ENCODE results near the gene GRID2IP. TPM values are rescaled to one million over a fixed set of nuclear protein-coding genes. Genes with fewer than 3 reads are reported as not detected.

GRID2IP gene
- total and polyA plus RNA-seq, 2 of the 8 experiments (the other 6 are each of a cell fraction or from before 2014, with no cell fraction given) = 0.80 to 1.3 TPM

DNA sequence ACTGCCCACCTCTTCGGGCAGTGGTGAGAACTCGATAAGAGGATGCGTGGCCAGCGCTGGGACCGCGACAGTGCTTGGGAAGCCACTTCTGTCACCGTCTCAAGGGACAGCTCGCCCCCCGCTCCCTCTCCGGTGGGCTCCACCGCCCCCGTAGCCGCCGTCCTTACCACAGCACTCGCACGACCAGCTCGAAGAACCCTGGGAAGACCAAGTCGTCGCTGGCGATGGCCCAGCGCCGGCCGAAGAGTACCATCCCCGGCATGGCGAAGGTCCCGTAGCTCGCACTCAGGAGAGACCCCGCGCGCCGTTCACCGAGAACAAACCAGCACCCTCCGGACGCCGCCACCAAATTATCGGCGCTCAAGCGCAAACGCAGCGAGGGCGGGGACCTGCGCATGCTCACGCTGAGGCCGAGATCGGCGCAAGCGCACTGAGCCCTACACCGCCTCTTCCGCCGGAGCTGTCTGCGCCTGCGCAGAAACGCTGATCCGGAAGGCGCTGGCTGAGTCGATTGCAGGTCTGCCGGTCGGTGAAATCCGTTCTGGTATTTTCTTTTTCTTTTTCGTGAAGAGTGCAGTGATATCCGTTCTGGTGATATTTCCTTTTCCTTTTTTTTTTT is 103.6 kb downstream of the GRID2IP start, which contains the start of gene DAGLB (continued):
- TF ChIP-seq RAD21 (IDR thresholded peaks at IDR 0.05 in 1 of 2, conservative IDR thresholded peaks at IDR 0.05 in 1 of 2; ENCODE audit: low read depth in 2 of 2, low read length in 2 of 2) (no peak), POLR2AphosphoS5 (IDR thresholded peaks at IDR 0.05; ENCODE audit: low read depth, low read length) (peak; percentile 85), ATF3 (IDR thresholded peaks at IDR 0.05; ENCODE audit: insufficient read depth, low read depth, low read length) (peak; percentile 65; the same call in 1 of the 2 replicates), TBP (IDR thresholded peaks at IDR 0.05; ENCODE audit: low read depth, low read length) (peak; percentile 74), KDM4A (IDR thresholded peaks at IDR 0.05; ENCODE audit: low read depth, low read length, severe bottlenecking) (peak; percentile 51), PHF8 (conservative IDR thresholded peaks at IDR 0.05; ENCODE audit: low read depth, low read length) (peak; percentile 68), JUN (IDR thresholded peaks at IDR 0.05; ENCODE audit: low read depth, low read length) (peak; percentile 63; the same call in 1 of the 2 replicates), TAF1 (IDR thresholded peaks at IDR 0.05; ENCODE audit: low read depth, low read length) (peak; percentile 79), BACH1 (IDR thresholded peaks at IDR 0.05; ENCODE audit: low read length) (no peak)

Other genes with a start within 250 kb of the GRID2IP start
- gene FAM220A, start 202.5 kb downstream of the GRID2IP start, total RNA-seq (2021; fragmentation: NEBNext Ultra II Directional; extraction: Animal tissue kit (Norgen Biotek cat#: 25700)) = 19.2 and 20.1 TPM in 2 replicates
- 13.0 and 19.7 TPM in 2 replicates for gene FAM220A, start 202.5 kb downstream of the GRID2IP start, polyA plus RNA-seq (2011; rRNA removed)
- gene RAC1, start 176.9 kb downstream of the GRID2IP start, total RNA-seq (2021; fragmentation: NEBNext Ultra II Directional; extraction: Animal tissue kit (Norgen Biotek cat#: 25700)) = 295 and 307 TPM in 2 replicates
- 154 and 229 TPM in 2 replicates for gene RAC1, start 176.9 kb downstream of the GRID2IP start, polyA plus RNA-seq (2011; rRNA removed)
- gene DAGLB, start 103.5 kb downstream of the GRID2IP start, total RNA-seq (2021; fragmentation: NEBNext Ultra II Directional; extraction: Animal tissue kit (Norgen Biotek cat#: 25700)) = 22.1 and 27.0 TPM in 2 replicates
- 39.6 and 43.3 TPM in 2 replicates for gene DAGLB, start 103.5 kb downstream of the GRID2IP start, polyA plus RNA-seq (2011; rRNA removed)
- gene KDELR2, start 67.3 kb downstream of the GRID2IP start, total RNA-seq (2021; fragmentation: NEBNext Ultra II Directional; extraction: Animal tissue kit (Norgen Biotek cat#: 25700)) = 75.3 and 82.9 TPM in 2 replicates
- gene KDELR2, start 67.3 kb downstream of the GRID2IP start, polyA plus RNA-seq (2011; rRNA removed) = 54.1 and 66.8 TPM in 2 replicates
- 50.2 and 50.8 TPM in 2 replicates for gene ZDHHC4, start 26.0 kb upstream of the GRID2IP start, total RNA-seq (2021; fragmentation: NEBNext Ultra II Directional; extraction: Animal tissue kit (Norgen Biotek cat#: 25700))
- gene ZDHHC4, start 26.0 kb upstream of the GRID2IP start, polyA plus RNA-seq (2011; rRNA removed) = 171 and 174 TPM in 2 replicates
- gene INTS15, start 38.6 kb upstream of the GRID2IP start, total RNA-seq (2021; fragmentation: NEBNext Ultra II Directional; extraction: Animal tissue kit (Norgen Biotek cat#: 25700)) = 25.7 and 26.1 TPM in 2 replicates
- 23.0 and 37.3 TPM in 2 replicates for gene INTS15, start 38.6 kb upstream of the GRID2IP start, polyA plus RNA-seq (2011; rRNA removed)
- gene ZNF853, start 64.1 kb upstream of the GRID2IP start, total RNA-seq (2021; fragmentation: NEBNext Ultra II Directional; extraction: Animal tissue kit (Norgen Biotek cat#: 25700)) = 5.5 and 5.7 TPM in 2 replicates
- gene ZNF853, start 64.1 kb upstream of the GRID2IP start, polyA plus RNA-seq (2011; rRNA removed) = 4.3 and 4.4 TPM in 2 replicates
- gene ZNF316, start 85.9 kb upstream of the GRID2IP start, total RNA-seq (2021; fragmentation: NEBNext Ultra II Directional; extraction: Animal tissue kit (Norgen Biotek cat#: 25700)) = 13.7 and 15.5 TPM in 2 replicates
- 3.6 and 6.3 TPM in 2 replicates for gene ZNF316, start 85.9 kb upstream of the GRID2IP start, polyA plus RNA-seq (2011; rRNA removed)
- gene ZNF12, start 155.5 kb upstream of the GRID2IP start, total RNA-seq (2021; fragmentation: NEBNext Ultra II Directional; extraction: Animal tissue kit (Norgen Biotek cat#: 25700)) = 16.2 and 16.8 TPM in 2 replicates
- 5.0 and 6.7 TPM in 2 replicates for gene ZNF12, start 155.5 kb upstream of the GRID2IP start, polyA plus RNA-seq (2011; rRNA removed)
- 0.35 and 0.52 TPM in 2 replicates for gene RSPH10B2, start 202.6 kb upstream of the GRID2IP start, total RNA-seq (2021; fragmentation: NEBNext Ultra II Directional; extraction: Animal tissue kit (Norgen Biotek cat#: 25700))
- gene RSPH10B2, start 202.6 kb upstream of the GRID2IP start, polyA plus RNA-seq (2011; rRNA removed) = 0.14 and 0.20 TPM in 2 replicates